GM23338 (cell line): Measurements from ENCODE around the gene HES4. TPM values are rescaled to one million over a fixed set of nuclear protein-coding genes. Genes with fewer than 3 reads are reported as not detected.

Experiments used
- ATAC-seq: fragments of 200-7000 bp; cut with Tn5 transposase; 3 replicates; pipeline ENCODE4 v1.9.1; 2020
- DNase-seq: peaks from one replicate; pipeline ENCODE4 v3.0.0-alpha.2; 2015; ENCODE audit warnings: low spot score
- H2AFZ ChIP-seq: fragments of 200-600 bp; sonication (generic); 2 replicates; pipeline ENCODE4 v1.8.0; 2016; ENCODE audit warnings: antibody characterized with exemption, mild to moderate bottlenecking, moderate library complexity
- H3F3A ChIP-seq: fragments of 200-600 bp; sonication (generic); replicated peaks from 2 replicates; pipeline ENCODE4 v1.8.0; 2017; ENCODE audit warnings: antibody characterized with exemption, mixed run types, low read depth
- H3K27ac ChIP-seq: fragments of 200-600 bp; sonication (generic); 2 replicates; pipeline ENCODE4 v1.6.1; 2016; ENCODE audit warnings: low read depth
- H3K27me3 ChIP-seq: fragments of 200-600 bp; sonication (generic); 2 replicates; pipeline ENCODE4 v1.8.0; 2016; ENCODE audit warnings: mild to moderate bottlenecking, mixed run types, moderate library complexity; ENCODE audit not compliant: insufficient read depth
- H3K36me3 ChIP-seq: fragments of 200-600 bp; sonication (generic); 2 replicates; pipeline ENCODE4 v1.8.0; 2016; ENCODE audit warnings: mild to moderate bottlenecking; ENCODE audit not compliant: insufficient read depth
- H3K4me1 ChIP-seq: fragments of 200-600 bp; sonication (generic); 2 replicates; pipeline ENCODE4 v1.8.0; 2016; ENCODE audit warnings: mild to moderate bottlenecking, moderate library complexity; ENCODE audit not compliant: insufficient read depth
- H3K4me2 ChIP-seq: fragments of 200-600 bp; sonication (generic); 2 replicates; pipeline ENCODE4 v1.7.1; 2017; ENCODE audit warnings: mixed run types
- H3K4me3 ChIP-seq: fragments of 200-600 bp; sonication (generic); 2 replicates; pipeline ENCODE4 v1.6.1; 2016; ENCODE audit warnings: mixed run types
- H3K79me2 ChIP-seq: fragments of 200-600 bp; sonication (generic); replicated peaks from 2 replicates; pipeline ENCODE4 v1.8.0; 2017; ENCODE audit warnings: mild to moderate bottlenecking; ENCODE audit not compliant: insufficient read depth
- H3K9me2 ChIP-seq: fragments of 200-600 bp; sonication (generic); 2 replicates; pipeline ENCODE4 v1.8.0; 2017; ENCODE audit not compliant: insufficient read depth
- H4K20me1 ChIP-seq: fragments of 200-600 bp; sonication (generic); replicated peaks from 2 replicates; pipeline ENCODE4 v1.8.0; 2017; ENCODE audit warnings: mild to moderate bottlenecking; ENCODE audit not compliant: insufficient read depth
- H3K27ac Mint-ChIP-seq: 2 replicates; pipeline ENCODE4 v1.8.0; 2020; ENCODE audit warnings: inconsistent platforms, mild to moderate bottlenecking, moderate library complexity, mixed read lengths
- H3K27me3 Mint-ChIP-seq: 3 replicates; pipeline ENCODE4 v1.8.0; 2022; ENCODE audit warnings: low read depth, mild to moderate bottlenecking, moderate library complexity, mixed read lengths, inconsistent platforms; ENCODE audit not compliant: insufficient read depth, poor library complexity
- H3K36me3 Mint-ChIP-seq: 3 replicates; pipeline ENCODE4 v1.8.0; 2021; ENCODE audit warnings: low read depth, mild to moderate bottlenecking, inconsistent platforms, moderate library complexity, mixed read lengths
- H3K4me1 Mint-ChIP-seq: 3 replicates; pipeline ENCODE4 v1.8.0; 2020; ENCODE audit warnings: mild to moderate bottlenecking, inconsistent platforms, mixed read lengths
- H3K4me3 Mint-ChIP-seq: 3 replicates; pipeline ENCODE4 v1.8.0; 2021; ENCODE audit warnings: moderate library complexity, mild to moderate bottlenecking, inconsistent platforms, mixed read lengths
- H3K9me3 Mint-ChIP-seq: 3 replicates; pipeline ENCODE4 v1.8.0; 2020; ENCODE audit warnings: moderate library complexity, mild to moderate bottlenecking, inconsistent platforms, mixed read lengths
- ETS1 ChIP-seq: IDR thresholded peaks from 2 replicates; pipeline ENCODE4 v1.6.1; 2016; ENCODE audit warnings: antibody characterized with exemption
- EZH2phosphoT487 ChIP-seq: fragments of 200-600 bp; sonication (generic); IDR thresholded peaks from one replicate; pipeline ENCODE4 v1.8.1; 2018; ENCODE audit warnings: antibody characterized with exemption; ENCODE audit not compliant: unreplicated experiment
- JUNB ChIP-seq: IDR thresholded peaks from one replicate; pipeline ENCODE4 v1.6.1; 2016; ENCODE audit warnings: antibody characterized with exemption; ENCODE audit not compliant: unreplicated experiment
- NANOG ChIP-seq: IDR thresholded peaks from 2 replicates; pipeline ENCODE4 v1.6.1; 2016; ENCODE audit warnings: antibody characterized with exemption, borderline replicate concordance
- STAT1 ChIP-seq: IDR thresholded peaks from one replicate; pipeline ENCODE4 v1.6.1; 2016; ENCODE audit warnings: antibody characterized with exemption; ENCODE audit not compliant: unreplicated experiment
- ZNF114 ChIP-seq: fragments of 250-450 bp; sonication (Bioruptor Pico); IDR thresholded peaks from 2 replicates; pipeline ENCODE4 v1.5.0; 2020; ENCODE audit warnings: mild to moderate bottlenecking, moderate library complexity
- ZNF331 ChIP-seq: fragments of 250-450 bp; sonication (Bioruptor Pico); IDR thresholded peaks from 2 replicates; pipeline ENCODE4 v1.5.0; 2020; ENCODE audit warnings: low read depth, mild to moderate bottlenecking, moderate library complexity
- polyA plus RNA-seq: library from polyadenylated mRNA; unstranded; fragments of >200 nt; fragmentation: Nextera tagmentation; extraction: Ambion mirVana; gene quantifications from 2 replicates; pipeline ENCODE4 v1.2.1, GENCODE V29; 2016
- total RNA-seq: library from RNA; depleted of rRNA; stranded (reverse); fragments of >200 nt; shearing (Covaris generic); gene quantifications from 2 replicates; pipeline ENCODE4 v1.2.3, GENCODE V29; 2014
- TF ChIP-seq, protein P1 (sequence below), 2 experiments: fragments of 200-600 bp in 1 of 2; sonication (generic) in 1 of 2; conservative IDR thresholded peaks; 2 replicates each; pipeline versions ENCODE4 v1.5.1 to v1.6.1; 2016 to 2017; ENCODE audit warnings: antibody characterized with exemption in 2 of 2, low read depth in 2 of 2, mild to moderate bottlenecking in 2 of 2, moderate library complexity in 1 of 2
- TF ChIP-seq, protein P2 (sequence below): fragments of 250-450 bp; sonication (Bioruptor Pico); IDR thresholded peaks from 2 replicates; pipeline ENCODE4 v1.5.0; 2020; ENCODE audit warnings: mild to moderate bottlenecking, moderate library complexity

Gene HES4
- total and polyA plus RNA-seq, 2 experiments from 2014 or later: 2.3 to 6.7 TPM

GRCh38 chr1:962381-963300 is 37.3 kb downstream of the HES4 start:
- no peak overlapping the region for H3K4me2 ChIP-seq
- H3K27me3 Mint-ChIP-seq: peaks cover 35% of the 10 kb centered on the region
- peaks cover 5% of the 10 kb centered on the region for H3K4me1 Mint-ChIP-seq
- H3K36me3 Mint-ChIP-seq: peaks cover 8% of the 10 kb centered on the region
- H3K4me1 ChIP-seq: no peaks in the 10 kb centered on the region; the same call in 1 of the 2 replicates
- H3K36me3 ChIP-seq: no peaks in the 10 kb centered on the region
- DNase-seq (no peak), ATAC-seq (no peak)
- H2AFZ ChIP-seq: no peak overlapping the region
- H3F3A ChIP-seq: no peaks in the 10 kb centered on the region
- no peak for TF ChIP-seq ZNF331
- TF ChIP-seq ZNF114 (CRISPR knock-in tag): no peak
- no peak for TF ChIP-seq JUNB
- TF ChIP-seq ETS1: no peak
- TF ChIP-seq, protein P1, sequence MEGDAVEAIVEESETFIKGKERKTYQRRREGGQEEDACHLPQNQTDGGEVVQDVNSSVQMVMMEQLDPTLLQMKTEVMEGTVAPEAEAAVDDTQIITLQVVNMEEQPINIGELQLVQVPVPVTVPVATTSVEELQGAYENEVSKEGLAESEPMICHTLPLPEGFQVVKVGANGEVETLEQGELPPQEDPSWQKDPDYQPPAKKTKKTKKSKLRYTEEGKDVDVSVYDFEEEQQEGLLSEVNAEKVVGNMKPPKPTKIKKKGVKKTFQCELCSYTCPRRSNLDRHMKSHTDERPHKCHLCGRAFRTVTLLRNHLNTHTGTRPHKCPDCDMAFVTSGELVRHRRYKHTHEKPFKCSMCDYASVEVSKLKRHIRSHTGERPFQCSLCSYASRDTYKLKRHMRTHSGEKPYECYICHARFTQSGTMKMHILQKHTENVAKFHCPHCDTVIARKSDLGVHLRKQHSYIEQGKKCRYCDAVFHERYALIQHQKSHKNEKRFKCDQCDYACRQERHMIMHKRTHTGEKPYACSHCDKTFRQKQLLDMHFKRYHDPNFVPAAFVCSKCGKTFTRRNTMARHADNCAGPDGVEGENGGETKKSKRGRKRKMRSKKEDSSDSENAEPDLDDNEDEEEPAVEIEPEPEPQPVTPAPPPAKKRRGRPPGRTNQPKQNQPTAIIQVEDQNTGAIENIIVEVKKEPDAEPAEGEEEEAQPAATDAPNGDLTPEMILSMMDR (conservative IDR thresholded peaks at IDR 0.05; ENCODE audit: low read depth in 2 of 2): no peak
- no peak for TF ChIP-seq NANOG
- TF ChIP-seq, protein P2, sequence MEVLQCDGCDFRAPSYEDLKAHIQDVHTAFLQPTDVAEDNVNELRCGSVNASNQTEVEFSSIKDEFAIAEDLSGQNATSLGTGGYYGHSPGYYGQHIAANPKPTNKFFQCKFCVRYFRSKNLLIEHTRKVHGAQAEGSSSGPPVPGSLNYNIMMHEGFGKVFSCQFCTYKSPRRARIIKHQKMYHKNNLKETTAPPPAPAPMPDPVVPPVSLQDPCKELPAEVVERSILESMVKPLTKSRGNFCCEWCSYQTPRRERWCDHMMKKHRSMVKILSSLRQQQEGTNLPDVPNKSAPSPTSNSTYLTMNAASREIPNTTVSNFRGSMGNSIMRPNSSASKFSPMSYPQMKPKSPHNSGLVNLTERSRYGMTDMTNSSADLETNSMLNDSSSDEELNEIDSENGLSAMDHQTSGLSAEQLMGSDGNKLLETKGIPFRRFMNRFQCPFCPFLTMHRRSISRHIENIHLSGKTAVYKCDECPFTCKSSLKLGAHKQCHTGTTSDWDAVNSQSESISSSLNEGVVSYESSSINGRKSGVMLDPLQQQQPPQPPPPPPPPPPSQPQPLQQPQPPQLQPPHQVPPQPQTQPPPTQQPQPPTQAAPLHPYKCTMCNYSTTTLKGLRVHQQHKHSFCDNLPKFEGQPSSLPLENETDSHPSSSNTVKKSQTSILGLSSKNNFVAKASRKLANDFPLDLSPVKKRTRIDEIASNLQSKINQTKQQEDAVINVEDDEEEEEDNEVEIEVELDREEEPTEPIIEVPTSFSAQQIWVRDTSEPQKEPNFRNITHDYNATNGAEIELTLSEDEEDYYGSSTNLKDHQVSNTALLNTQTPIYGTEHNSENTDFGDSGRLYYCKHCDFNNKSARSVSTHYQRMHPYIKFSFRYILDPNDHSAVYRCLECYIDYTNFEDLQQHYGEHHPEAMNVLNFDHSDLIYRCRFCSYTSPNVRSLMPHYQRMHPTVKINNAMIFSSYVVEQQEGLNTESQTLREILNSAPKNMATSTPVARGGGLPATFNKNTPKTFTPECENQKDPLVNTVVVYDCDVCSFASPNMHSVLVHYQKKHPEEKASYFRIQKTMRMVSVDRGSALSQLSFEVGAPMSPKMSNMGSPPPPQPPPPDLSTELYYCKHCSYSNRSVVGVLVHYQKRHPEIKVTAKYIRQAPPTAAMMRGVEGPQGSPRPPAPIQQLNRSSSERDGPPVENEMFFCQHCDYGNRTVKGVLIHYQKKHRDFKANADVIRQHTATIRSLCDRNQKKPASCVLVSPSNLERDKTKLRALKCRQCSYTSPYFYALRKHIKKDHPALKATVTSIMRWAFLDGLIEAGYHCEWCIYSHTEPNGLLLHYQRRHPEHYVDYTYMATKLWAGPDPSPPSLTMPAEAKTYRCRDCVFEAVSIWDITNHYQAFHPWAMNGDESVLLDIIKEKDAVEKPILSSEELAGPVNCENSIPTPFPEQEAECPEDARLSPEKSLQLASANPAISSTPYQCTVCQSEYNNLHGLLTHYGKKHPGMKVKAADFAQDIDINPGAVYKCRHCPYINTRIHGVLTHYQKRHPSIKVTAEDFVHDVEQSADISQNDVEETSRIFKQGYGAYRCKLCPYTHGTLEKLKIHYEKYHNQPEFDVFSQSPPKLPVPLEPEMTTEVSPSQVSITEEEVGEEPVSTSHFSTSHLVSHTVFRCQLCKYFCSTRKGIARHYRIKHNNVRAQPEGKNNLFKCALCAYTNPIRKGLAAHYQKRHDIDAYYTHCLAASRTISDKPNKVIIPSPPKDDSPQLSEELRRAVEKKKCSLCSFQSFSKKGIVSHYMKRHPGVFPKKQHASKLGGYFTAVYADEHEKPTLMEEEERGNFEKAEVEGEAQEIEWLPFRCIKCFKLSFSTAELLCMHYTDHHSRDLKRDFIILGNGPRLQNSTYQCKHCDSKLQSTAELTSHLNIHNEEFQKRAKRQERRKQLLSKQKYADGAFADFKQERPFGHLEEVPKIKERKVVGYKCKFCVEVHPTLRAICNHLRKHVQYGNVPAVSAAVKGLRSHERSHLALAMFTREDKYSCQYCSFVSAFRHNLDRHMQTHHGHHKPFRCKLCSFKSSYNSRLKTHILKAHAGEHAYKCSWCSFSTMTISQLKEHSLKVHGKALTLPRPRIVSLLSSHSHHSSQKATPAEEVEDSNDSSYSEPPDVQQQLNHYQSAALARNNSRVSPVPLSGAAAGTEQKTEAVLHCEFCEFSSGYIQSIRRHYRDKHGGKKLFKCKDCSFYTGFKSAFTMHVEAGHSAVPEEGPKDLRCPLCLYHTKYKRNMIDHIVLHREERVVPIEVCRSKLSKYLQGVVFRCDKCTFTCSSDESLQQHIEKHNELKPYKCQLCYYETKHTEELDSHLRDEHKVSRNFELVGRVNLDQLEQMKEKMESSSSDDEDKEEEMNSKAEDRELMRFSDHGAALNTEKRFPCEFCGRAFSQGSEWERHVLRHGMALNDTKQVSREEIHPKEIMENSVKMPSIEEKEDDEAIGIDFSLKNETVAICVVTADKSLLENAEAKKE: no peak
- no peak for TF ChIP-seq STAT1
- TF ChIP-seq EZH2phosphoT487: no peak
- no peak overlapping the region for H3K4me3 Mint-ChIP-seq
- H3K79me2 ChIP-seq: peaks cover 14% of the 10 kb centered on the region
- peaks cover 25% of the 10 kb centered on the region for H3K27me3 ChIP-seq
- no peak overlapping the region for H3K4me3 ChIP-seq
- H3K27ac ChIP-seq: no peak overlapping the region
- no peaks in the 10 kb centered on the region for H3K9me2 ChIP-seq
- H4K20me1 ChIP-seq: peaks cover 4% of the 10 kb centered on the region; the same call in 1 of the 2 replicates
- no peak overlapping the region for H3K27ac Mint-ChIP-seq
- no peaks in the 10 kb centered on the region for H3K9me3 Mint-ChIP-seq
